Activated gamma-delta T cell treated with Interleukin-2 at 50 U/mL for 16 hours (primary cell): ENCODE measurements around the gene FOSB.
"Not testable (repeated sequence)": the region's sequence is repeated elsewhere in the genome, so short reads cannot be mapped to it uniquely, and the experiment has no call there.

ENCODE experiments used
- DNase-seq: peaks from one replicate; pipeline ENCODE4 v3.0.0-alpha.2; 2020

Gene FOSB

GRCh38 chr19:45467456-45468158 is at the start of gene FOSB:
TSS of gene FOSB (plus strand) at chr19:45467996. CDS start at chr19:45468587, 591 bp downstream.
- DNase-seq = peak; percentile 93

DNA sequence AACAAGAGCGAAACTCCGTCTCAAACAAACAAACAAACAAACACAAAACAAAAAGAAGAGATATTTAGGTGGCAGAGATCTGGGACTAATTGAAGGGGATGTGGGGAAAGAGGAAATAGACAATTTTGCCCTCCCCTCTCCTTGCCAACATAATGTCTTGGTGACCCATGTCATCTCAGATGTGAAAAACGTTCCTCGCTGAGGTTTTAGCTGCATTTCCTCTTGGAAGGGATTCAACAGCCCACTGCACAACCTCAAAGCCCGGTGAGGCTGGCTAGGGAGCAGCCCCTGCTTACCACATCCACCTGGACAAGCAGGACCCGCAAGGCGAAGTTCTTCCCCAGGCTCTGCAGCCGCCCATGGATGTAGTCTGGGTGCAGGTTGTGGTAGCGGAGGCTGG is 49.0 kb upstream of the FOSB start:
- no peak for DNase-seq

DNA sequence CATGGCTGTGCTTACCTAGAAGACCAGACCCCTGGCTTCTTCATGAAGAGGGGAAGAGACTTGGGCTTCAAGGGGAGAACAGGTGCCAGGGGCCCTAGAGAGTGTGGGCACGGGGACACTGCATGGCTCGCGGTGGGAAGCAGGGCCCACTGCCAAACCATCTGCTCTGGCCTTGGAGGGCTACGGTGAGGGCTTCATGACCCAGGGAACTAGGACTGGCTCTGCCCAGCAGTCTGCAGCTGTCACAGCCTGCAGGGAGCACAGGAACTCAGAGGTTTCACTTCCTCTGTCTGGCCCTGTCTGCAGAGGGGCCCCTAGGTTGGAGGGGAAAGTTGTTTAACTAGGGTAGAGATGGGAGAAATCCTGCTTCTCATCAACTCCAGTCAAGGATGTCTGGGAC is 48.4 kb upstream of the FOSB start:
- no peak for DNase-seq

DNA sequence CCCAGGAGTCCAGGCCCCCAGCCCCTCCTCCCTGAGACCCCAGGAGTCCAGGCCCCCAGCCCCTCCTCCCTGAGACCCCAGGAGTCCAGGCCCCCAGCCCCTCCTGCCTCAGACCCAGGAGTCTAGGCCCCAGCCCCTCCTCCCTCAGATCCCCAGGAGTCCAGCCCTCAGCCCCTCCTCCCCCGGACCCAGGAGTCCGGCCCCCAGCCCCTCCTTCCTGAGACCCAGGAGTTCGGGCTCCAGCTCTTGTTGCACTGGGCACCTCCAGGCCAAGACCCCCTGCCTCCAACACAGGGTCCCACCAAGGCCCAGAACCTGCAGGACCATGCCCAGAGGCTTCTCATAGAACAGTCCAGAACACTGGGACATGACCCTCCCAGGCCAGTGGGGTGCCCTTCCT is 47.9 kb upstream of the FOSB start:
- DNase-seq = no peak

DNA sequence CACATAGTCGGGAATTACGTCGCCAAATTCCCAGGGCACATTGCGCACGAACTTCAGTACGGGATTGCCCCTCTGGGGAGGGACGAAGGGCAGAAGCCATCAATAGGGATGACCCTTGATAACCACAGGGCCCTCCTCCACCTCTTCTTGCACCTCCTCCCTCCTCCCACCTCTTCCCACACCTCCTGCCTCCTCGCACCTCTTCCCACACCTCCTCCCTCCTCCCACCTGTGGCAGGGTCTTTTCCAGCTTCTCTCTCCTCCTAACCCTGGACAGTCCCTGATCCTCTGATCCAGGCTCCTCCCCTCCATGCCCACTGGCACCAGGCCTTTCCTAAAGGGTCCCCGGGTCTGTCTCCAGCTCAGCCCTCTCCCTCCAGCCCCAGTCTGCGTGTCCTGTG is 47.4 kb upstream of the FOSB start:
- no peak for DNase-seq

- no peak for DNase-seq
Observed at GRCh38 chr19:45420871-45421270, 46.9 kb upstream of the FOSB start.

DNA sequence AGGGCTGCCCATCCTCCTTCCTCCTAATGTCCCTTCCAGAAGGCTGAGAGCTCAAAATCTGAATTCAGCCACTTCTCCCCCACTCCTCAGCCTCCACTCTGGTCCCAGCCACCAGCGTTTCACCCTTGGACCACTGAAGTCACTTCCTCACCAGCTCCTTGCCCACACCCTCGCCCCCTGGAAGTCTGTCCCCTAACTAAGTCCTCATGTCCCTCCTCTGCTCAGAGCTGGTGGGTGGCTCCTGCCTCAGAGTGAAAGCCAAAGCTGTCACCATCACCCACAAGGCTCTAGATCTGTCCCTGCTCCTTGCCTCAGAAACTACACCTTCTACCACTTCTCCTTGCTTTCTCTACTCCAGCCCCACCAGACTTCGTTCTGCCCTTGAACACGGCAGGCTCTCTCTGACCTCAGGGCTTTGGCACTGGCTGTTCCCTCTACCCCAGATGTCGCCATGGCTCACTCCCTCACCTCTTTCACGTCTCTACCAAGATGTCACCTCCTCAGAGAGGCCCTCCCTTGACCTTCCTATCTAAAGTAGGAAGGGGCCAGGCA is 45.8 kb upstream of the FOSB start:
- no peak for DNase-seq

DNA sequence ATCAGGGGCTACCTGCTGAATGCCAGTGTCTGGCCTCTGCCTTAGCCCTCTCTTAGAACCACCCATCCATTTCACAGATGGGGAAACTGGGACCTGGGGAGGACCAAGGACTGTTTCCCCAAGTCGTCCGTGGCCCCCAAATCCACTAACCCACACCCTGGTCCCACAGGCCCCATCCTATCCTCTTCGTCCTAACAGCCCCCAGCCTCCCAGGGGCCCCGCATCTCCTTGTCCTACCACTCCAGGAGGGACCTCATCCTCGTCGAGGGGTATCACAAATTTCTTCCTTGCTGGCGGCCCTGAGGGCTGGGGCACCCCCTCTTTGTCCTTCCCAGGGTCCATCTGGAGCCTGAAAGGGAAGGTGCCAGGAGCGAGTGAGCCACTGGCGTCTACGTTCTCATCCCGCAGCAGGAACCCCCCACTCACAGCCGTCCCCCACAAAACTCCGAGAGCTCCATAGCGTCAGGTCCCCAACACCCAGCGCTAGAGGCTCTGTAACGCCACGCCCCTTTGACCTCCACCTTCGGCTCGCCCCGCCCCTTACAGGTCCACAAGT is 44.7 kb upstream of the FOSB start:
- no peak for DNase-seq

DNA sequence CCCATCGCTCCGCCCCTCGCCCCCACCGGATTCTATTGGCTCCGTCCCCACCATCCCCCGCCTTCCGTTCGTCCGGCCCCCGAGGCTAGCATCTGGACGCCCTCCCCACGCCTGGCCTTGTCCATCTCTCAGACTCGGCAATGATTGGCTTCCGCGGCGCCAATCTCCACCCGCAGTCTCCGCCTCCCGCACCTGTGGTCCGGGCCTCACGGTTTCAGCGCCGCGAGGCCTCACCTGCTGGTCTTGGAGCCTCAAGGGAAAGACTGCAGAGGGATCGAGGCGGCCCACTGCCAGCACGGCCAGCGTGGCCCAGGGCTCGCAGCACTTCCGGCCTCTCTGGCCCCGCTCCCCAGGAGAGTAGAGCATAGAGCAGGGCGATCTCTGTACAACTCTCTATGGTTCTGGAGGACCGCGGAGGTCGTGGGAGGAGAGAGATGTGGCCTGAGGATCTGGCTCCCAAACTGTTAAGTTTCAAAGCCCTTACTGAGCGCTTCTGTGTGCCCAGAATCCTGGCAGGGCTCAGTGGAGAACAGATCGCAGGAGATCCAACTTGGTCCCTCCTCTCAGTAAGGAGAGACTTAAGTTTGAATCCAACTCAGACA is 44.1 kb upstream of the FOSB start, which contains the start of gene ERCC1:
Gene ERCC1, minus strand, starts transcription at position 329 of the 602 bp plus-strand sequence. CDS start 543 bp downstream, outside the sequence.
- peak; percentile 75 for DNase-seq

- no peak for DNase-seq
Observed at GRCh38 chr19:45424191-45425058, 43.4 kb upstream of the FOSB start.

- DNase-seq = no peak
Observed at GRCh38 chr19:45428384-45429231, 39.2 kb upstream of the FOSB start.

DNA sequence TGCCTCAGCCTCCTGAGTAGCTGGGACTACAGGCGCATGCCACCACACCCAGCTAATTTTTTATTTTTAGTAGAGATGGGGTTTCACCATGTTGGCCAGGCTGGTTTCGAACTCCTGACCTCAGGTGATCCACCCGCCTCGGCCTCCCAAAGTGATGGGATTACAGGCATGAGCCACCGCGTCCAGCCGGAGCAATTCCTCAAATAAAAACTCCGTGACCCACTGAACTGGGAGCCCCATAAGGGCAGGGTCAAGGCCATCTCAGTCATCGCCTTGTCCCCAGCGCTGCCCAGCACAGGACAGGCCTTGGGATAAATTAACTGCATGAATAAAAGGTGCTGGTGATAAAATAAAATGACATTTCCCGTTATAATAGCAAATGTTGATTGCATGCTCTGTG is 37.9 kb upstream of the FOSB start:
- DNase-seq = not testable (repeated sequence)

DNA sequence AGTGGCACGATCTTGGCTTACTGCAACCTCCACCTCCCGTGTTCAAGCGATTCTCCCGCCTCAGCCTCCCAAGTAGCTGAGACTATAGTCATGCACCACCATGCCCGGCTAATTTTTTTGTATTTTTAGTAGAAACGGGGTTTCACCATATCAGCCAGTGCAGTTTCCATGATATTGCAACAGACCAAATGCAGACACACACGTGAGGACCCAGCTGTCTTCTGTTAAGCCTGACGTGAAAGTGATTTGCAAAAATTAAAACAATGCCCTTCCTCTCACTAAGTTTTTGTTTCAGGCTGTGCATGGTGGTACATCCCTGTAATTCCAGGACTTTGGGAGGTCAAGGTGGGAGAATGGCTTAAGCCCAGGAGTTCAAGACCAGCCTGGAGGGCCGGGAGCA is 36.8 kb upstream of the FOSB start:
- not testable (repeated sequence) for DNase-seq

- not testable (repeated sequence) for DNase-seq
Observed at GRCh38 chr19:45432543-45432942, 35.3 kb upstream of the FOSB start.

- no peak for DNase-seq
Observed at GRCh38 chr19:45437328-45437727, 30.5 kb upstream of the FOSB start.

GRCh38 chr19:45439190-45439568 is 28.6 kb upstream of the FOSB start:
- no peak for DNase-seq

DNA sequence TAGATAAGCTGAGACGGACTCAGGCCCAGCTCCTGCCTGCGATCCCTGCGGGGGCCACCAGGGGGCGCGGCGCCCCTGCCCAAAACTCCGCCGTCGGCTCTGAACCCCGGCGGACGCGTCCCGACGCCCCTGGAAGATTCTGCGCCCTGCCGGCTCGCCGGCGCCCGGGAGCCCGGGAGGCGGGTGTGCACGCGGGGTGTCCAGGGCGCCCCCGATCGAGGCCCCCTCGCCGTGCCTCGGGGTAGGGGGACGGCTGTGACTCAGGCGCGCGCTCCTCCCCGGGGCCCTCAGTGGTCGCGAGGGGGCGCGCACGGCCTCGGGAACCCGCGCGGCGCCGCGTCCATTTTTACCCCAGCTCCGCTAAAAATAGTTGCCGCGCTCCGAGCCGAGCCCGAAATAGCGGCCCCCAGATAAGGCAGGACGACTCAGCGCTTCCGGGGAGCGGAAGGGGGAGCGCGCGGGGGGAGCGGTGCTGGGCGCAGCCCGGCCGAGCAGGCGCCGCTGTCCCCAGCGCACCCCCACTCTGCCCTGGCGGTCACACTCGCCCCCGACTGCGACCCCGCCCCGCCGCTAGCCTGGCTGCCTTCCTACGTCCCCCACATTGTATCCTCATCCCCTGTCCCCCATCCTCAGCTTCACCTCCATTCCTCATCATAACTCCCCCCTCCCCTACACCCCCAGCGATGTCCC is 28.1 kb upstream of the FOSB start:
- DNase-seq = peak; percentile 85

- DNase-seq = no peak
Observed at GRCh38 chr19:45440259-45440638, 27.5 kb upstream of the FOSB start.

GRCh38 chr19:45440873-45441654 is 26.7 kb upstream of the FOSB start:
- DNase-seq = no peak

GRCh38 chr19:45442408-45442777 is 25.4 kb upstream of the FOSB start:
- no peak for DNase-seq
